ENCODE measurements around the gene C1orf105. TPM values are rescaled to one million over a fixed set of nuclear protein-coding genes. Genes with fewer than 3 reads are reported as not detected.

C1orf105 gene
- total RNA-seq, 1 donor from 2014 or later, result not detected

DNA sequence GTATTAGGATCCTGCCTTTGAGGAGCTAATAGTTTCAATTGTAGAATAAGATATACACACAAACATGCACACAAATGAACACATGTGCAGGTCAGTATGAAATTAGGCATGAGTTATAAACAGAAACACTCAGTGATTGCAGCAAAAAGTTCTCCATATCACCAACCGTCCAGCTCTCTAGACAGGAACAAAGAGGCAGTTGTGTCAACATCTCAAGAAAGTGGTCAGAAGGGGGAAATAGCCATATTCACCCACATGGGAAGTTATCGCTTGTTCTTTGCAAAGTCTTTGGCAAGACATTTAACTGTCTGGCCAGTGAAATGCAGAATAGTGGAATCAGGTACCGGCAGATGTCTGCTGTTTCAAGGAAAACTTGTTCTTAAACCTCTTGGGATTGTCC lies 52.8 kb downstream of the C1orf105 start:
- H3K27ac Mint-ChIP-seq, result no peak overlapping the region
- no peak for DNase-seq (ENCODE audit: low spot score)
- H3K4me3 Mint-ChIP-seq (ENCODE audit: low read depth), result no peak overlapping the region
- no peaks in the 10 kb centered on the region for H3K36me3 Mint-ChIP-seq (ENCODE audit: low read depth)
- no peaks in the 10 kb centered on the region for H3K9me3 Mint-ChIP-seq
- H3K27me3 Mint-ChIP-seq (ENCODE audit: low read depth), result peaks cover 6% of the 10 kb centered on the region
- H3K4me1 Mint-ChIP-seq (ENCODE audit: low read depth), result no peaks in the 10 kb centered on the region
- intact Hi-C loops (cut with micrococcal nuclease), result no loop called here

DNA sequence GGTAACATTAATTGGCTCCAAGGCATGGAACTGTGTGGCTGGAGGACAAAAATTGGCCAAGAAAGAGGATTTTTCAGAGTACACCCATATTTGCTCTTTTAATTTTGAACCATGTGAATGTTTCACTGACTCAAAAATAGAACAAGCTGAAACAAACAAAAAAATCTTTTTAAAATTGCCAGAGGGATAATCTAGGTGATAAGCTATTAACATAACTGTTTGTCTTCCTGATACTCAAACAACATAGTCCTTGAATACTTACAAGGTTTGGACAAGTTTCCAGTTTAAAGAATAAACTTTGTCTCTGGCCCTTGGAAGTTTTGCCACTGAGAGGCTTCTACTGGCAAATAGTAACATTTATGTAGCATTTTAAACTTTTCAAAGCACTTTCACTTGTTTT lies 53.4 kb downstream of the C1orf105 start:
- Mint-ChIP-seq H3K4me1 (ENCODE audit: low read depth) (no peaks in the 10 kb centered on the region), H3K27ac (no peak overlapping the region), H3K27me3 (ENCODE audit: low read depth) (peaks cover 5% of the 10 kb centered on the region), H3K9me3 (no peaks in the 10 kb centered on the region), H3K36me3 (ENCODE audit: low read depth) (no peaks in the 10 kb centered on the region), H3K4me3 (ENCODE audit: low read depth) (no peak overlapping the region)
- intact Hi-C loops (cut with micrococcal nuclease), result no loop called here
- DNase-seq (ENCODE audit: low spot score), result no peak

DNA sequence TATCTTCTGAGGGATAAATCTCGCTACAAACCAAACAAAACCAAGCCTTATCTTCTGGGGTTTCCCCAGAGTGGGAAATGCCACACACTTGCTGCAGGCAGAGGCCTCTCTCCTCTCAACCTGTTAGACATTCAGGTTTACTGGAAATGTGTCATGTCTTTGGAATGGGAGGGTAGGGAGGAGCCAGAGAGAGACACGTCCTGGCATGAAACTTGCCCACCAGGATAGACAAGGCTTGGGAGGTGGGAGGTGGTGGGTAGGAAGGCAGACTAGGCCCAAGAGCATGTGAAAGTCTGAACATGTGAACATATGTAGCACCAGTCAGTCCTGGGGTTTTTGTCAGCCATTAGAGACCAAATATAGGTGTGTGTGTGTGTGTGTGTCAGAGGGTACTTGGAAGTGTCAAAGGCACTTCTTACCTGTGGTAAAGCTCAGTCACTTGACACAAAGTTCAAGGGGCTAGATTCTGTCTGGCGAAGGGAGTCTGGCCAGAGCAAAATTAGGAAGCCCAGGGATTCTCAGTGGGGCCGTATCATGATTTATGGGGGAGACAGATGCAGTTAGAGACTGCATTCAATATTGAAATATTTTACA lies 55.8 kb downstream of the C1orf105 start:
- Mint-ChIP-seq H3K4me1 (ENCODE audit: low read depth) (peaks cover 3% of the 10 kb centered on the region), H3K27me3 (ENCODE audit: low read depth) (peaks cover 9% of the 10 kb centered on the region), H3K9me3 (no peaks in the 10 kb centered on the region), H3K27ac (no peak overlapping the region), H3K4me3 (ENCODE audit: low read depth) (no peak overlapping the region), H3K36me3 (ENCODE audit: low read depth) (no peaks in the 10 kb centered on the region)
- no peak for DNase-seq (ENCODE audit: low spot score)
- intact Hi-C loops (cut with micrococcal nuclease), result no loop called here

DNA sequence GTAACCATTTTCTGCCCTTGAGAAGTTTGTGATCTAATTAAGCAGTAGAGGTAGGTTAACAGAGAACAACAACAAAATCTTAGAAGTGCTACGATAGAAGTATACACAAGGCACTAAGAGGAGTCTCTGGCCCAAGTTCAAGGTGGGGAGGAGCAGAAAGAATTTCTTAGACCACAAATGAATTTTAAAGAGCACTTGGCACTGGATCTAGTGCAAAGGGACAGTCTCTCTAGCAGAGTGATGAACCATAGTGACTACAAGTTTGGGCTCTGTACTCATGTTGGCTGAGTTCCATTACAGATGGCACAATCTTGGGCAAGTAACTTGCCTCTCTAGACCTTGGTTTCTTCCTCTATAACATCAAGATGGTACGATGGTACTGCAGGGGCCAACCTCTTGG lies 56.7 kb downstream of the C1orf105 start:
- no peak overlapping the region for H3K27ac Mint-ChIP-seq
- H3K27me3 Mint-ChIP-seq (ENCODE audit: low read depth), result peaks cover 17% of the 10 kb centered on the region
- H3K4me3 Mint-ChIP-seq (ENCODE audit: low read depth), result no peak overlapping the region
- H3K36me3 Mint-ChIP-seq (ENCODE audit: low read depth), result no peaks in the 10 kb centered on the region
- intact Hi-C loops (cut with micrococcal nuclease), result no loop called here
- H3K9me3 Mint-ChIP-seq, result no peaks in the 10 kb centered on the region
- DNase-seq (ENCODE audit: low spot score), result no peak
- H3K4me1 Mint-ChIP-seq (ENCODE audit: low read depth), result peaks cover 3% of the 10 kb centered on the region

DNA sequence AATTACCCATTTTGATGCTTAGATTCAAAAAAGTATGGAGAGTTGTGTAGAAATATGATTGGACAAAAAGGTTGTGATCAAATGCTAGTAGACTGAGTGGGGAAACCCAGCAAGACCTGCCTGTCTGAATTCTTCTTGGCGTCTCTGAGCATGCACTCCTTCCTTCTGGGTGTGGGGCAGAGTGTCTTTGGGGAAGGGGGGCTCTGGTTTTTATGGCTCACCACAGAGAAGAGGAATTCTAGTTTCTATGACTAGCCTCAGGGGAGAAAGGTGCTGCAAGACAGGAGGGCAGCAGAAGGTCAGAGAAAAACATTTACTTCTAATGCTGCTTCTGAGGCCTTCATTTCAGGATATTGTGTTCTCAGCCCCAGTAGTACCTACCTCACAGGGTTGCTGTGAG lies 57.3 kb downstream of the C1orf105 start:
- Mint-ChIP-seq H3K27me3 (ENCODE audit: low read depth) (peaks cover 16% of the 10 kb centered on the region), H3K36me3 (ENCODE audit: low read depth) (no peaks in the 10 kb centered on the region), H3K4me1 (ENCODE audit: low read depth) (peaks cover 3% of the 10 kb centered on the region), H3K27ac (no peak overlapping the region), H3K9me3 (no peaks in the 10 kb centered on the region), H3K4me3 (ENCODE audit: low read depth) (no peak overlapping the region)
- DNase-seq (ENCODE audit: low spot score), result no peak
- intact Hi-C loops (cut with micrococcal nuclease), result no loop called here

DNA sequence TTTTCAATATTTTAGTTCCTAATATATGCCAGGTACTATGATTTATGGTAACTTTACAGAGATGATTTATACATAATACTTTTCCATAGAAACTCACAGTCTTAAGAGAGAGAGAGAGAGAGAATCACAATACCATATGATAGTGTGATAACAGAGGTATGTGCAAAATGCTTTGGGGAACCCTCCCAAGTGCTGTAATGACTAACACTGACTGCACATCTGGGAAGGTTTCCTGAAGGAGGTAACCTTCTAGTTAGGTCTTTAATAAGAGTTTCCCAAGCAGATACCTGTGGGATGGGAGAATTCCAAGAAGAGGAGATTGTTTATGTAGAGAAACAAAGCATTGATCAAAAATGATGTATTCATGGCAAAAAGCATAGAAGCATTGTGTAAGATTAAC lies 58.0 kb downstream of the C1orf105 start:
- peaks cover 3% of the 10 kb centered on the region for H3K4me1 Mint-ChIP-seq (ENCODE audit: low read depth)
- H3K4me3 Mint-ChIP-seq (ENCODE audit: low read depth), result no peak overlapping the region
- H3K27me3 Mint-ChIP-seq (ENCODE audit: low read depth), result peaks cover 15% of the 10 kb centered on the region
- DNase-seq (ENCODE audit: low spot score), result no peak
- no peaks in the 10 kb centered on the region for H3K9me3 Mint-ChIP-seq
- no peaks in the 10 kb centered on the region for H3K36me3 Mint-ChIP-seq (ENCODE audit: low read depth)
- intact Hi-C loops (cut with micrococcal nuclease), result no loop called here
- no peak overlapping the region for H3K27ac Mint-ChIP-seq

DNA sequence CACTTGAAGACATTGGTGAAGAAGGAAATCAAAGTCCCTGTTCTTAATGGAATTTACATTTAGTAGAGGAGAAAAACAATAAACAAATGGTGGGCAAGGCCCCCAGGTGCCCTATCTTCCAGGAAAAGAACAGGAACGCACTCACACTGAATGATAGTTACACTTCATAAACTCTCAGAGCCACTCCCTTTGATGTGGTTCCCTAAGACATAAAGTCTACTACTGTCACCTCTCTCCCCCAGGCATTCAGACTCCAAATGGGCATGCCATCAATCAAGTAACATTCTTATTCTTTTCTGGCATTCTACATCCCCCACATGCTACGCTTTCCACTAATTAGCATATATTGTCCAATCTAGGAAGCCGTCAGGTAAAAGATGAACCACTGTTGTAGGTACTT lies 59.9 kb downstream of the C1orf105 start:
- H3K9me3 Mint-ChIP-seq, result no peaks in the 10 kb centered on the region
- no peaks in the 10 kb centered on the region for H3K36me3 Mint-ChIP-seq (ENCODE audit: low read depth)
- no peak overlapping the region for H3K27ac Mint-ChIP-seq
- peaks cover 15% of the 10 kb centered on the region for H3K27me3 Mint-ChIP-seq (ENCODE audit: low read depth)
- H3K4me3 Mint-ChIP-seq (ENCODE audit: low read depth), result no peak overlapping the region
- no peak for DNase-seq (ENCODE audit: low spot score)
- H3K4me1 Mint-ChIP-seq (ENCODE audit: low read depth), result peaks cover 3% of the 10 kb centered on the region
- intact Hi-C loops (cut with micrococcal nuclease), result no loop called here

DNA sequence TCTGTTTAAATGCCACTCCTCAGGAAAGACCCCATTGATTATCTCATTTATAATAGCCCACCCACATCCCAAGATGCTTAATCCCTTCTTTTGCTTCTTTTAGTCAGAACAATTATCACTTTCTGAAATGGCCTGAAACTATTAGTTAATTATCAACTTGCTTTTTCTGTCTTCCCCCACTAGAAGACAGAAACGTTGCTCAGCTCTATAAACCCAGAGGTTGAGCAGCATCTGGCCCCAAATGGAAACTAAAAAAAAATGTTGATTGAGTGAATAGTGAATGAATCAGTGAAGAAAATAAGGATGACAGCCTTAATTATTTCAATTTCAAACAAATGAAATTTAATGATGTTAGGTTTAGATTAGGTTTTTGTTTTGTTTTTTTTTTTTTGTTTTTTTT lies 61.6 kb downstream of the C1orf105 start:
- H3K9me3 Mint-ChIP-seq, result no peaks in the 10 kb centered on the region
- H3K36me3 Mint-ChIP-seq (ENCODE audit: low read depth), result no peaks in the 10 kb centered on the region
- DNase-seq (ENCODE audit: low spot score), result no peak
- H3K4me3 Mint-ChIP-seq (ENCODE audit: low read depth), result no peak overlapping the region
- H3K27ac Mint-ChIP-seq, result no peak overlapping the region
- H3K27me3 Mint-ChIP-seq (ENCODE audit: low read depth), result peaks cover 22% of the 10 kb centered on the region
- intact Hi-C loops (cut with micrococcal nuclease), result no loop called here
- peaks cover 3% of the 10 kb centered on the region for H3K4me1 Mint-ChIP-seq (ENCODE audit: low read depth)

DNA sequence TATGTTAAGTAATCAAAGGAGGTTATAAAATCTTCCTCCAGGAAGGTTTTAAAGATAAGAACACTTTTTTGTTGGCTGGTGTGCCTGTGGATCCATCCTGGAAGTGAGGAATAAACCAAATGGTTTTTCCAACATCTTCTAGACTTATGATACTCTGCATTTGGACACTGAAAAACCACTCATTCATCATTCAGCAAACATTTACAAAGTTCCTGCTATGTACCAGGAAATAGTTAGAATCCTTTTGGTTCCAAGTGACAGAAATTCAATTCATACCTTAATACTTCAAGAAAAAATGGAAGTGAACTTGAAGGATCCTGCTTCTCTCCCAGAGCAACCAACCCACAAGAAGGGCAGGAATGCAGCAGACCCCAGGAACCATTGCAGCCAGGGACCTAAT lies 63.0 kb downstream of the C1orf105 start:
- DNase-seq (ENCODE audit: low spot score), result no peak
- intact Hi-C loops (cut with micrococcal nuclease), result no loop called here

DNA sequence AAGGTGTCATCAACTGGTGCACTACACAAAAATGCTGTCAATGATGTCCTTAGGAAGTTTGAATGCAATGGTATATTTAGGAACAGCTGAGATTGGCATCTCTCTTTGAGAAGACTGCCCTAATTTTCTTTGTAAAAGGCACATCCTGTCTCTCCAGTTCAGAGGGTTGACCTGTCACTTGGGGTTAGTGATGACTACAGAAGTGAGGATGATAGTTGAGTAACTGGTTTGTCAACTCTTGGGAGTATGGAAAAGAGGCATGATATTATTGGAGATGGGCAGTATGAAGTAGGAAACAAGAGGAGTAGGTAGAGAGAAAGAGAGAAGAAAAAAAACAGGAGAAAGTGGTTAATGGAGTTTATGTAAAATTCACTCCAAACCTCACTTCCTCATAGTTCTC lies 63.8 kb downstream of the C1orf105 start:
- intact Hi-C loops (cut with micrococcal nuclease), result no loop called here
- peaks cover 32% of the 10 kb centered on the region for H3K27me3 Mint-ChIP-seq (ENCODE audit: low read depth)
- H3K4me3 Mint-ChIP-seq (ENCODE audit: low read depth), result no peak overlapping the region
- peaks cover 6% of the 10 kb centered on the region for H3K4me1 Mint-ChIP-seq (ENCODE audit: low read depth)
- no peak for DNase-seq (ENCODE audit: low spot score)
- no peaks in the 10 kb centered on the region for H3K36me3 Mint-ChIP-seq (ENCODE audit: low read depth)
- no peaks in the 10 kb centered on the region for H3K9me3 Mint-ChIP-seq
- no peak overlapping the region for H3K27ac Mint-ChIP-seq

More for the DNA sequence above, 63.0 kb downstream of the C1orf105 start:
- Mint-ChIP-seq H3K27me3 (ENCODE audit: low read depth) (peaks cover 27% of the 10 kb centered on the region), H3K27ac (no peak overlapping the region), H3K36me3 (ENCODE audit: low read depth) (no peaks in the 10 kb centered on the region), H3K4me3 (ENCODE audit: low read depth) (no peak overlapping the region), H3K9me3 (no peaks in the 10 kb centered on the region), H3K4me1 (ENCODE audit: low read depth) (peaks cover 6% of the 10 kb centered on the region)

DNA sequence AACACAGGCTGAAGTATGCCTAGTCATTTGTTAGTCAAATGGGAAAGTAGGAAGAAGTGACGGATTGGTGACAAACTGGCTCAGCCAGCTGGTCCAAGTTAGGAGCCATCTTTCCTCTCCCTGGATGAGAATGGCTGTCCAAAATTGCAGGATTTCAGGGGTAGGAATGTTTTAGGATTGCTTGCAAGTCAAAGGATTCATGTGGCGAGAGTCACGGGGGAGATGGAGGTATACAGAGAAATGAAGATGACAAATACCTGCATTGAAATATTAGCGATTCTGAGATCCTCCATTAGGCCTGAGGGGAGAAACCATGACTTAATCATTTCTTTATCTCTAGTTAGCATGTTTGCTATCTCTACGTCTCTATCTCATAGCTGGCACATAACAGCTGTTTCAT lies 65.1 kb downstream of the C1orf105 start:
- no peaks in the 10 kb centered on the region for H3K36me3 Mint-ChIP-seq (ENCODE audit: low read depth)
- H3K27me3 Mint-ChIP-seq (ENCODE audit: low read depth), result peaks cover 34% of the 10 kb centered on the region
- H3K4me1 Mint-ChIP-seq (ENCODE audit: low read depth), result peaks cover 3% of the 10 kb centered on the region
- no peak overlapping the region for H3K27ac Mint-ChIP-seq
- intact Hi-C loops (cut with micrococcal nuclease), result no loop called here
- no peak overlapping the region for H3K4me3 Mint-ChIP-seq (ENCODE audit: low read depth)
- no peaks in the 10 kb centered on the region for H3K9me3 Mint-ChIP-seq
- DNase-seq (ENCODE audit: low spot score), result no peak

DNA sequence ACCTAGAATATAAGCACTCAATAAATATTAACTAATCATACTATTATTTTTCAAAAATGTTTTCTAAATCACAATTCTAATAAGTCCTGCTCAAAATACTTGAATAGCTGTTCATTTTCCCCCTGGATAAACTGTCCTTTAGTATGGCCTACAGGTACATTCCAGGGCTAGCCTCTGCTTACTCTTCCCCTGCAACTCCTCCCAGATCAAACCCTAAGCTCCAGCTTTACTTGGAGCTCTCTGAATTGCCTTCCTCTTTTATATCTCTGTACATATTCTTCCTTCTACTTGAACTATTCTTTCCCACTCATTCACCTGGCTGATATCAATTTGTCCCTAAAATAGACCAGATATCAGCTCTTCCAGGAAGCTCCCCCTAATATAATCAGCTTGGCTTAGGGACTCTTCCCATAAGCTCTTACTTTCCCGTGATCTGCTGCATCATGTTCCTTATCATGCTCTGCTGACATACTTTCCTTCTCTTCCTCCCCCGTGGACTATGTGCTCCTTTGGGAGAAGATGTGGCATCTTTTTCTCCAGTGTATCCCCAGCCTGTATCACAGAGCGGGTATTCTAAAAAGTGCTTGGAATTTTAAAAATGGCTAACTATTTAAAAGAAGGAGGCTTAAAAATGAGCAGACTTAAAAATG lies 66.4 kb downstream of the C1orf105 start:
- Mint-ChIP-seq H3K27me3 (ENCODE audit: low read depth) (peaks cover 38% of the 10 kb centered on the region), H3K4me1 (ENCODE audit: low read depth) (peaks cover 3% of the 10 kb centered on the region), H3K9me3 (no peaks in the 10 kb centered on the region), H3K4me3 (ENCODE audit: low read depth) (no peak overlapping the region), H3K36me3 (ENCODE audit: low read depth) (no peaks in the 10 kb centered on the region), H3K27ac (no peak overlapping the region)
- intact Hi-C loops (cut with micrococcal nuclease), result no loop called here
- no peak for DNase-seq (ENCODE audit: low spot score)

DNA sequence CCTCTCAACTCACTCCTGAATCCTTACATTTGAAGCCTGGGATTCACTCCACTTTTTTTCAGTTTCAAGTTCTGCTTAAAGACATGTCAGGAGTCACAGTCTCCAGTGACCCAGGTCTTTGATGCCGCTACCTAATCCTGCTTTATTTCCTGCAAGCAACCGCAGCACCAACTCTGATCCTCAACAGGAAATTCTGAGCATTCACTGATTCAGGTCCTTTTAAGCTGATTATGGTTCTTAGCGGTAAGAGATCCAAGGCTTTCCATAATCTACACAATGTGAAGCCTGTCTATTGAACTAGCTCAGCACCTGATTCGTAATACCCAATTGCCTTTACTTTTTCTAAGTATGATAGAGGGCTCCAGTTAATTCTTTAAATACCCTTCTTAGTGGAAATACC lies 67.1 kb downstream of the C1orf105 start:
- Mint-ChIP-seq H3K36me3 (ENCODE audit: low read depth) (no peaks in the 10 kb centered on the region), H3K27ac (no peak overlapping the region), H3K9me3 (no peaks in the 10 kb centered on the region), H3K4me3 (ENCODE audit: low read depth) (no peak overlapping the region), H3K27me3 (ENCODE audit: low read depth) (peaks cover 41% of the 10 kb centered on the region), H3K4me1 (ENCODE audit: low read depth) (peaks cover 3% of the 10 kb centered on the region)
- no peak for DNase-seq (ENCODE audit: low spot score)
- intact Hi-C loops (cut with micrococcal nuclease), result no loop called here
